Right kidney (tissue), 9 donors: ENCODE results near the gene NAP1L3.

Source experiments
- DNase-seq: peaks from one replicate; pipeline ENCODE4 v3.0.0-alpha.2; 2016
- long read RNA-seq, 8 donors: transcript quantifications; one replicate each; lab custom pipeline, GENCODE V29; 2026

The NAP1L3 gene
- long read RNA-seq, donor 1, transcript NAP1L3-201 (1 exons, 2,639 nt): major isoform, 14 of 14 reads
- long read RNA-seq, donor 1, partial matches to known transcripts: 0 of 14 reads
- long read RNA-seq, donor 1, other reads (novel, unspliced or antisense): 0 of 14 reads
- long read RNA-seq, donor 2, transcript NAP1L3-201 (1 exons, 2,639 nt): major isoform, 10 of 10 reads
- long read RNA-seq, donor 2, partial matches to known transcripts: 0 of 10 reads
- long read RNA-seq, donor 2, other reads (novel, unspliced or antisense): 0 of 10 reads
- long read RNA-seq, donor 3, partial matches to known transcripts: 0 of 2 reads
- long read RNA-seq, donor 3, other reads (novel, unspliced or antisense): 0 of 2 reads
- long read RNA-seq, donor 4, transcript NAP1L3-201 (1 exons, 2,639 nt): major isoform, 9 of 9 reads
- long read RNA-seq, donor 4, partial matches to known transcripts: 0 of 9 reads
- long read RNA-seq, donor 4, other reads (novel, unspliced or antisense): 0 of 9 reads
- long read RNA-seq, donor 5, transcript NAP1L3-201 (1 exons, 2,639 nt): major isoform, 9 of 9 reads
- long read RNA-seq, donor 5, partial matches to known transcripts: 0 of 9 reads
- long read RNA-seq, donor 5, other reads (novel, unspliced or antisense): 0 of 9 reads
- long read RNA-seq, donor 6, transcript NAP1L3-201 (1 exons, 2,639 nt): major isoform, 12 of 12 reads
- long read RNA-seq, donor 6, partial matches to known transcripts: 0 of 12 reads
- long read RNA-seq, donor 6, other reads (novel, unspliced or antisense): 0 of 12 reads
- long read RNA-seq, donor 7, transcript NAP1L3-201 (1 exons, 2,639 nt): major isoform, 21 of 21 reads
- long read RNA-seq, donor 7, partial matches to known transcripts: 0 of 21 reads
- long read RNA-seq, donor 7, other reads (novel, unspliced or antisense): 0 of 21 reads
- long read RNA-seq, donor 8, transcript NAP1L3-201 (1 exons, 2,639 nt): major isoform, 8 of 8 reads
- long read RNA-seq, donor 8, partial matches to known transcripts: 0 of 8 reads
- long read RNA-seq, donor 8, other reads (novel, unspliced or antisense): 0 of 8 reads

- peak; percentile 80 for DNase-seq
Observed at GRCh38 chrX:93673056-93673868, at the start of gene NAP1L3. NAP1L3 (minus strand) TSS chrX:93673578; CDS start chrX:93673304, 274 bp downstream.

- no peak for DNase-seq
Observed at GRCh38 chrX:93711076-93711475, 37.7 kb upstream of the NAP1L3 start.

- no peak for DNase-seq
Observed at GRCh38 chrX:93703701-93704100, 30.3 kb upstream of the NAP1L3 start.

GRCh38 chrX:93695981-93696380 is 22.6 kb upstream of the NAP1L3 start:
- no peak for DNase-seq

- no peak for DNase-seq
Observed at GRCh38 chrX:93673869-93674271, 492 bp upstream of the NAP1L3 start, which contains the start of gene FAM133A. FAM133A (plus strand) TSS chrX:93674206; CDS start chrX:93709420, 35,214 bp downstream.

- no peak for DNase-seq
Observed at GRCh38 chrX:93660575-93660974, 12.8 kb downstream of the NAP1L3 start.

GRCh38 chrX:93649381-93649780 is 24.0 kb downstream of the NAP1L3 start:
- no peak for DNase-seq

GRCh38 chrX:93637591-93637990 is 35.8 kb downstream of the NAP1L3 start:
- no peak for DNase-seq
